GM12892 (cell line): ENCODE results near the gene COL20A1.

Source experiments
- POLR2A ChIP-seq: IDR thresholded peaks from 2 replicates; pipeline ENCODE4 v1.6.1; 2011; ENCODE audit warnings: low read depth, low read length, control low read depth
- POLR2AphosphoS5 ChIP-seq: IDR thresholded peaks from 2 replicates; pipeline ENCODE4 v1.6.1; 2011; ENCODE audit warnings: low read depth, low read length, control low read depth
- TAF1 ChIP-seq: IDR thresholded peaks from 2 replicates; pipeline ENCODE4 v1.6.1; 2011; ENCODE audit warnings: low read depth, mild to moderate bottlenecking, control low read depth, low read length, borderline replicate concordance

GRCh38 chr20:63362436-63363009, 69.5 kb downstream of the COL20A1 start:
- TF ChIP-seq POLR2A (no peak), TAF1 (no peak), POLR2AphosphoS5 (no peak)
